HUES64 (cell line): ENCODE measurements around the gene VSTM5.
"Not testable (repeated sequence)": the region's sequence is repeated elsewhere in the genome, so short reads cannot be mapped to it uniquely, and the experiment has no call there.

Source experiments
- H3K27ac ChIP-seq: 2 replicates; pipeline ENCODE4 v1.7.0; 2013; ENCODE audit warnings: low read depth, low read length, inconsistent platforms
- H3K27me3 ChIP-seq: 2 replicates; pipeline ENCODE4 v1.6.1; 2013; ENCODE audit warnings: mild to moderate bottlenecking, low read length; ENCODE audit not compliant: insufficient read depth
- H3K36me3 ChIP-seq: 2 replicates; pipeline ENCODE4 v1.6.1; 2013; ENCODE audit warnings: mild to moderate bottlenecking, low read length; ENCODE audit not compliant: insufficient read depth
- H3K4me1 ChIP-seq: 2 replicates; pipeline ENCODE4 v1.6.1; 2013; ENCODE audit warnings: mild to moderate bottlenecking, low read length, moderate library complexity; ENCODE audit not compliant: insufficient read depth
- H3K4me3 ChIP-seq: 2 replicates; pipeline ENCODE4 v1.5.1; 2013; ENCODE audit warnings: mild to moderate bottlenecking, low read length, moderate library complexity
- H3K9ac ChIP-seq: 2 replicates; pipeline ENCODE4 v1.6.1; 2013; ENCODE audit warnings: mild to moderate bottlenecking, low read depth, low read length
- H3K9me3 ChIP-seq: 2 replicates; pipeline ENCODE4 v1.6.1; 2013; ENCODE audit warnings: low read depth, low read length; ENCODE audit not compliant: insufficient read depth
- WGBS: fragments of 150-250, 120-280 bp; methylation state at CpG from one replicate; pipeline ENCODE4 v1.1.7; 2013; ENCODE audit warnings: missing lambda C conversion rate; 5-methylcytosine and 5-hydroxymethylcytosine counted together

Gene VSTM5

GRCh38 chr11:93784935-93785360 lies 65.5 kb downstream of the VSTM5 start:
- Histone ChIP-seq H3K27me3 (no peaks in the 10 kb centered on the region), H3K36me3 (peaks cover 38% of the 10 kb centered on the region), H3K27ac (peak overlapping the region; percentile 99), H3K9me3 (no peaks in the 10 kb centered on the region), H3K9ac (peak overlapping the region; percentile 99), H3K4me1 (peaks cover 17% of the 10 kb centered on the region), H3K4me3 (peak overlapping the region; percentile 93)
- WGBS, result under 1% methylated on average over 13 of the region's 13 CpGs

- Histone ChIP-seq H3K4me3 (peak within 1 kb of the TSS; percentile 93), H3K27ac (peak within 1 kb of the TSS; percentile 99), H3K4me1 (peaks cover 17% of the 10 kb centered on the region), H3K9me3 (no peaks in the 10 kb centered on the region), H3K9ac (peak within 1 kb of the TSS; percentile 99), H3K27me3 (no peaks in the 10 kb centered on the region), H3K36me3 (peaks cover 32% of the 10 kb centered on the region)
- WGBS, result under 1% methylated on average over 72 of the region's 72 CpGs
Observed at GRCh38 chr11:93784145-93784934, 66.1 kb downstream of the VSTM5 start, which contains the start of gene MED17. MED17 (plus strand) TSS chr11:93784282; CDS start chr11:93784514, 232 bp downstream.

DNA sequence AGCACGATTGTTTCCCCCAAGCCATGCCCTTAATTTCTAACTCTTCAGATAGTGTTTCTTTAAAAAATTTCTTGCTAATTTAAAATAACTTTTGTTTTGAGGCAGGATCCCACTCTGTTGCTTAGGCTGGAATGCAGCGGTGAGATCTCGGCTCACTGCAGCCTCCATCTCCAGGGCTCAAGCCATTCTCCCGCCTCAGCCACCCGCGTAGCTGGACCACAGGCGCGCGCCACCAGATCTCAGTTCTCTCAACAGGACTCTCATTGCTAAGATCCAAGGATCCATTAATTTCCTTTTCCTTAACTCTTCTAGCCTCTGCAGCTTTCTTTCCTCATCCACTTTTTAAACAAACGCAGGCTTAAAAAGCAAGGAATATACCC lies 66.7 kb downstream of the VSTM5 start:
- no peaks in the 10 kb centered on the region for H3K27me3 ChIP-seq
- peak overlapping the region; percentile 99 for H3K9ac ChIP-seq
- peak overlapping the region; percentile 93 for H3K4me3 ChIP-seq
- peaks cover 26% of the 10 kb centered on the region for H3K36me3 ChIP-seq
- no peaks in the 10 kb centered on the region for H3K9me3 ChIP-seq
- peak overlapping the region; percentile 99 for H3K27ac ChIP-seq
- under 1% methylated on average over 9 of the region's 10 CpGs for WGBS
- H3K4me1 ChIP-seq, result peaks cover 17% of the 10 kb centered on the region

- Histone ChIP-seq H3K4me1 (peaks cover 17% of the 10 kb centered on the region), H3K9ac (peak overlapping the region; percentile 99; the same call in 1 of the 2 replicates), H3K36me3 (peaks cover 22% of the 10 kb centered on the region), H3K27me3 (no peaks in the 10 kb centered on the region), H3K27ac (no peak overlapping the region), H3K4me3 (peak overlapping the region; percentile 93), H3K9me3 (no peaks in the 10 kb centered on the region)
- 81% methylated on average over 6 of the region's 7 CpGs for whole genome bisulfite sequencing
Observed at GRCh38 chr11:93783362-93783761, 67.1 kb downstream of the VSTM5 start.

DNA sequence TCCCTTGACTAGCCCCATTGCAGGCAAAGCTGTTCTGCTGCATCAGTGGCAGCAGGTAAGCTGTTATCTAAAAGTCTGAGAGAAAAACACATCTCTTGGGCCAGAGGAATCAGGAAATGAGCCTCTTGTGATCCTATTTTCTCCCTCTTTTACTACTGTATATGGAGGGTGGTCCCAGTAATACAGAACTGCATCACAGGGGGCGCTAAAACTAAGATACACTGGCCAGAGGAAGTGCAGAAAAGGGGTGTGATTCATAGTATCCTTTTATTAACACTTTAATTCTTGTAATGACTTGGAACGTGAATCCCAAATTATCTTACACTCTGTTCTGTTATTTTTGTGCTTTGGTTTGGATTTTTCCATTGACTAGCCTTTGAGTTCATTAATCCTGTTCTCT lies 75.1 kb downstream of the VSTM5 start:
- H3K9ac ChIP-seq, result no peak overlapping the region
- no CpG with 5 or more reads among the region's 2 CpGs for WGBS
- no peak overlapping the region for H3K27ac ChIP-seq
- no peaks in the 10 kb centered on the region for H3K27me3 ChIP-seq
- H3K4me3 ChIP-seq, result no peak overlapping the region
- no peaks in the 10 kb centered on the region for H3K36me3 ChIP-seq
- H3K9me3 ChIP-seq, result 0 out of 2 replicates have a peak, but pooled peaks cover 8% of the 10 kb centered on the region
- no peaks in the 10 kb centered on the region for H3K4me1 ChIP-seq

GRCh38 chr11:93774560-93774959 lies 75.9 kb downstream of the VSTM5 start:
- H3K9ac ChIP-seq, result not testable (repeated sequence)
- whole genome bisulfite sequencing, result 94% methylated on average over 3 of the region's 3 CpGs

GRCh38 chr11:93773601-93774200 lies 76.7 kb downstream of the VSTM5 start:
- WGBS, result 93% methylated on average over 10 of the region's 10 CpGs
- H3K9ac ChIP-seq, result no peak overlapping the region
- H3K36me3 ChIP-seq, result no peaks in the 10 kb centered on the region
- no peak overlapping the region for H3K4me3 ChIP-seq
- H3K27me3 ChIP-seq, result no peaks in the 10 kb centered on the region
- H3K9me3 ChIP-seq, result 0 out of 2 replicates have a peak, but pooled peaks cover 8% of the 10 kb centered on the region
- no peaks in the 10 kb centered on the region for H3K4me1 ChIP-seq
- no peak overlapping the region for H3K27ac ChIP-seq

More at GRCh38 chr11:93774560-93774959, 75.9 kb downstream of the VSTM5 start:
- H3K4me1 ChIP-seq, H3K36me3 ChIP-seq, H3K27me3 ChIP-seq, H3K27ac ChIP-seq, H3K9me3 ChIP-seq, H3K4me3 ChIP-seq: not testable (repeated sequence)

GRCh38 chr11:93773045-93773477 lies 77.4 kb downstream of the VSTM5 start:
- H3K9ac ChIP-seq, result no peak overlapping the region
- 87% methylated on average over 3 of the region's 3 CpGs for WGBS
- no peak overlapping the region for H3K4me3 ChIP-seq
- no peak overlapping the region for H3K27ac ChIP-seq
- no peaks in the 10 kb centered on the region for H3K27me3 ChIP-seq
- 0 out of 2 replicates have a peak, but pooled peaks cover 8% of the 10 kb centered on the region for H3K9me3 ChIP-seq
- no peaks in the 10 kb centered on the region for H3K4me1 ChIP-seq
- H3K36me3 ChIP-seq, result no peaks in the 10 kb centered on the region

DNA sequence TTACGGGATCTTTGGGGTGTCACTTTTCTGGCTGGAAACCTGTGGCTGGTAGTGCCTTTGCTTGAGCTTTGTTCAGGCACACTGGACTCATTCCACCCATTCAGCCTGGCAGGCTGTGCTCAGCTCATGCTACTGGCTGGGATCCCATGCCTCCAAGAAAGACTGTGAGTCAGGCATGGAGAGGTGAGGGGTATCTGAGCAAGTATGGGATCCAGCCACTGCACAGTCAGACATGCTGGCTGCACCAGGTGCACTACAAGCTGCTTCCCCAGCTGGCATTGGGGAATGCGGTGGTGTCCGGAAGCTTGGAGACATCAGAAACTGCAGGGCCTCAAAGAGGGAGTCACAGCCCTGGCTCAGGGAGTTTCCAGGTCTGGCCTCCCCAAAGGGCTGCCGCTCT lies 78.3 kb downstream of the VSTM5 start:
- WGBS, result 93% methylated on average over 4 of the region's 4 CpGs

GRCh38 chr11:93770160-93770559 lies 80.3 kb downstream of the VSTM5 start:
- 0 out of 2 replicates have a peak, but pooled peaks cover 11% of the 10 kb centered on the region for H3K9me3 ChIP-seq
- no peaks in the 10 kb centered on the region for H3K27me3 ChIP-seq
- WGBS, result 79% methylated on average over 1 of the region's 1 CpG
- H3K4me1 ChIP-seq, result no peaks in the 10 kb centered on the region
- H3K27ac ChIP-seq, result no peak overlapping the region
- no peak overlapping the region for H3K4me3 ChIP-seq
- H3K36me3 ChIP-seq, result no peaks in the 10 kb centered on the region
- no peak overlapping the region for H3K9ac ChIP-seq

More for the DNA sequence above, 78.3 kb downstream of the VSTM5 start:
- H3K36me3 ChIP-seq, result no peaks in the 10 kb centered on the region
- no peak overlapping the region for H3K27ac ChIP-seq
- H3K4me3 ChIP-seq, result no peak overlapping the region
- no peaks in the 10 kb centered on the region for H3K27me3 ChIP-seq
- H3K9ac ChIP-seq, result no peak overlapping the region
- no peaks in the 10 kb centered on the region for H3K4me1 ChIP-seq
- 0 out of 2 replicates have a peak, but pooled peaks cover 9% of the 10 kb centered on the region for H3K9me3 ChIP-seq
